ENCODE measurements around the gene GPR87.

DNA sequence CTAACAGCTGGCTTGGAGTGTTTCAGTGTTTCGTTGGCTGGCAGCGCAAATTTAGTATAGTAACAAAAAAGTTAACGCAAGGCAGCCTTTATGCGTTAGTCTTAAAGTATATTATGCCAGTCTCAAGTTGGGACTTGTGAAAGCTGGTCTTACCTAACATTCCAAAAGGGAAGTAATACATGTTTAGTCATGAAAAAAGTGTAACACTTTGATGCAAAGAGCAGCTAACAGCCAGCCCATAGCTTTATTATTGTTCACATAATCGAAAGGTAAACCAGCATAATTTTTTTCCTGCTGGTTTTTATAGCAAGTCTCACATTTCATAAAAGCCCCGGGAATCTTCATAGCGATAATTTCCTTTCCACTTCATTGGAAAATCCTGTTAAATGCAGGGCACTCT, 2.4 kb upstream of the GPR87 start:
- TF ChIP-seq, protein P1, sequence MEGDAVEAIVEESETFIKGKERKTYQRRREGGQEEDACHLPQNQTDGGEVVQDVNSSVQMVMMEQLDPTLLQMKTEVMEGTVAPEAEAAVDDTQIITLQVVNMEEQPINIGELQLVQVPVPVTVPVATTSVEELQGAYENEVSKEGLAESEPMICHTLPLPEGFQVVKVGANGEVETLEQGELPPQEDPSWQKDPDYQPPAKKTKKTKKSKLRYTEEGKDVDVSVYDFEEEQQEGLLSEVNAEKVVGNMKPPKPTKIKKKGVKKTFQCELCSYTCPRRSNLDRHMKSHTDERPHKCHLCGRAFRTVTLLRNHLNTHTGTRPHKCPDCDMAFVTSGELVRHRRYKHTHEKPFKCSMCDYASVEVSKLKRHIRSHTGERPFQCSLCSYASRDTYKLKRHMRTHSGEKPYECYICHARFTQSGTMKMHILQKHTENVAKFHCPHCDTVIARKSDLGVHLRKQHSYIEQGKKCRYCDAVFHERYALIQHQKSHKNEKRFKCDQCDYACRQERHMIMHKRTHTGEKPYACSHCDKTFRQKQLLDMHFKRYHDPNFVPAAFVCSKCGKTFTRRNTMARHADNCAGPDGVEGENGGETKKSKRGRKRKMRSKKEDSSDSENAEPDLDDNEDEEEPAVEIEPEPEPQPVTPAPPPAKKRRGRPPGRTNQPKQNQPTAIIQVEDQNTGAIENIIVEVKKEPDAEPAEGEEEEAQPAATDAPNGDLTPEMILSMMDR (IDR thresholded peaks at IDR 0.05): no peak
- TF ChIP-seq POLR2A (IDR thresholded peaks at IDR 0.05): no peak
